Umbilical cord (tissue), 2 donors: Measurements from ENCODE around the gene NLRP7. TPM values are rescaled to one million over a fixed set of nuclear protein-coding genes. Genes with fewer than 3 reads are reported as not detected.
"Not testable (repeated sequence)": the region's sequence is repeated elsewhere in the genome, so short reads cannot be mapped to it uniquely, and the experiment has no call there.

Experiments
- DNase-seq: peaks from one replicate; pipeline ENCODE4 v3.0.0-alpha.2; 2015; ENCODE audit warnings: low spot score
- total RNA-seq: library from RNA; depleted of rRNA; stranded (reverse); fragments of >200 nt; gene quantifications from one replicate; pipeline ENCODE4 v1.2.3, GENCODE V29; 2014; ENCODE audit warnings: low replicate concordance; ENCODE audit not compliant: insufficient read depth

Gene NLRP7
- total RNA-seq, 1 donor from 2014 or later: 0.24 TPM

DNA sequence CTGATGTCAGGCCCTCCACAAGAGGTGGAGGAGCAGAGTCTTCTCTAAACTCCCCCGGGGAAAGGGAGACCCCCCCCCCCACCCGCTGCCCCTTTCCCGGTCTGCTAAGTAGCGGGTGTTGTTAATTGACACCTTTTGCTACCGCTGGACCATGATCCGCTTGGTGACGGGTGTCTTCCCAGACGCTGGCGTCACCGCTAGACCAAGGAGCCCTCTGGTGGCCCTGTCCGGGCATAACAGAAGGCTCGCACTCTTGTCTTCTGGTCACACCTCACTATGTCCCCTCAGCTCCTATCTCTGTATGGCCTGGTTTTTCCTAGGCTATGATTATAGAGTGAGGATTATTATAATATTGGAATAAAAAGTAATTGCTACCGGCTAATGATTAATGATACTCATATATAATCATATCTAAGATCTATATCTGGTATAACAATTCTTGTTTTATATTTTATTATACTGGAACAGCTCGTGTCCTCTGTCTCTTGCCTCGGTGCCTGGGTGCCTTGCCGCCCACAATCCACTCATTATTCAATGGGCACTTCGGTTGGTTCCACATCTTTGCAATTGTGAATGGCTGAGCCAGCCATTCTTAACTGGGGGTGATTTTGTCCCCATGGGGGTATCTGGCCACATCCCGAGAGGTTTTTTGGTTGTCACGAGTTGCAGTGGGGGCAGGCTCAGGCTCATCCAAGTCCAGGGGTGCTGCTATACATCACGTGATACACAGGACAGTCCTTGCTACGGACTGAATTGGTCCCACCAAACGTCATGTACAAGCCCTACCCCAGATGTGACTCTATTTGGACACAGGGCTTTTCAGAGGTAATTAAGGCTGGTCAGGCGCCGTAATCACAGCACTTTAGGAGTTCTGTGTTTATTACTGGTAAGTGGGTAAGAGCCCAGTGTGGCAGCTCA lies 27.4 kb downstream of the NLRP7 start:
- not testable (repeated sequence) for DNase-seq

DNA sequence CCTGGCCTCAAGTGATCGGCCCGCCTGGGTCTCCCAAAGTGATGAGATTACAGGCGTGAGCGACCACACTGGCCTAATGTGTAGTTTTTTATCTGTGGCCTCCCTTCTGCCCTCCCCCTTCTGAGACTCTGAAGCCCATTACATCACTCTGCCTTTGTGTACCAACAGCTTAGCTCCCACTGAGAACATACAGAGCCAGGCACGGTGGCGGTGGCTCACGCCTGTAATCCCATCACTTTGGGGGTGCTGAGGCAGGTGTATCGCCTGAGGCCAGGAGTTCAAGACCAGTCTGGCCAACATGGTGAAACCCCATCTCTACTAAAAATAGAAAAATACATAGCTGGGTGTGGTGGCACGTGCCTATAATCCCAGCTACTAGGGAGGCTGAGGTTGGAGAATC lies 28.8 kb downstream of the NLRP7 start:
- DNase-seq: no peak

DNA sequence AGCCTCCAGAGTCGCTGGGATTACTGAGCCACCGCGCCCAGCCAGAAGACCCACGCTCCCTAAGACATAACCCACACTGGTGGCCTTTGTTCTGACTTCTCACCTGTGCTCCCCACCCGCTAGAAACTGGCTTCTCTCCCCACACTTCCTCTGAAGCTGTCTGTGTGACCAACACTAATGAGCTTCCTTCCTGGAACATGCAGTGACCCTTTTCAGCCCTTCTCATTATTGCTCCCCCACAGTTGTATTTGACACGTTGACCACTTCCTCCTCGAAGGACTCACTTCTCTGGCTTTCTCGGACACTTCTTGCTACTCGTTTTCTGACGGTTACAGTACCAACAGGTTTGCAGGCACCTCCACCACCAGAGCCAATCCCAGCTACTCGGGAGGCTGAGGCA lies 30.5 kb downstream of the NLRP7 start:
- DNase-seq: no peak

DNA sequence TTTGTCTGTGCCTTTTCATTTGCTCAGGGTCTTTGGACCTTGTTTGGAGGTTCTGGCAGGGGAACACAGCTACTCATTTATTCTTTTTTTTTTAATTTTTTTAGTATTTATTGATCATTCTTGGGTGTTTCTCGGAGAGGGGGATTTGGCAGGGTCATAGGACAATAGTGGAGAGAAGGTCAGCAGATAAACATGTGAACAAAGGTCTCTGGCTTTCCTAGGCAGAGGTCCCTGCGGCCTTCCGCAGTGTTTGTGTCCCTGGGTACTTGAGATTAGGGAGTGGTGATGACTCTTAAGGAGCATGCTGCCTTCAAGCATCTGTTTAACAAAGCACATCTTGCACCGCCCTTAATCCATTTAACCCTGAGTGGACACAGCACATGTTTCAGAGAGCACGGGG lies 39.4 kb downstream of the NLRP7 start:
- DNase-seq: not testable (repeated sequence)

DNA sequence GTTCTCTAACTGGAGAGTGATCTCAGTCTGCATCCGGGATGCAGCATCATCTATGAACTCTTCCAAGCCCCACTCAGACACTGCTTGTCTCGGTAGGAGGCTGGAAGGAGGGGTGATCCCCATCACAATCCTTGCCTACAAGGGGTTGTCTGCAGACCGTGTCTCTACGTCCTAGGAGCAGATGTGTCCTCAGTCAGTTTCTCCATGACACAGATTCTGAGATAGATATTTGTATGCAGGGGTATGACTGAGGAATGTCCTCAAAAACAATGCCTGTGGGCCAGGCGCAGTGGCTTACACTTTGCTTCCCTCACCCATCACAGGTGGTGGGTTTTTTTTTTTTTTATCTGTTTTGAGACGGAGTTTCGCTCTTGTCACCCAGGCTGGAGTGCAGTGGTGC lies 40.5 kb downstream of the NLRP7 start:
- no peak for DNase-seq

DNA sequence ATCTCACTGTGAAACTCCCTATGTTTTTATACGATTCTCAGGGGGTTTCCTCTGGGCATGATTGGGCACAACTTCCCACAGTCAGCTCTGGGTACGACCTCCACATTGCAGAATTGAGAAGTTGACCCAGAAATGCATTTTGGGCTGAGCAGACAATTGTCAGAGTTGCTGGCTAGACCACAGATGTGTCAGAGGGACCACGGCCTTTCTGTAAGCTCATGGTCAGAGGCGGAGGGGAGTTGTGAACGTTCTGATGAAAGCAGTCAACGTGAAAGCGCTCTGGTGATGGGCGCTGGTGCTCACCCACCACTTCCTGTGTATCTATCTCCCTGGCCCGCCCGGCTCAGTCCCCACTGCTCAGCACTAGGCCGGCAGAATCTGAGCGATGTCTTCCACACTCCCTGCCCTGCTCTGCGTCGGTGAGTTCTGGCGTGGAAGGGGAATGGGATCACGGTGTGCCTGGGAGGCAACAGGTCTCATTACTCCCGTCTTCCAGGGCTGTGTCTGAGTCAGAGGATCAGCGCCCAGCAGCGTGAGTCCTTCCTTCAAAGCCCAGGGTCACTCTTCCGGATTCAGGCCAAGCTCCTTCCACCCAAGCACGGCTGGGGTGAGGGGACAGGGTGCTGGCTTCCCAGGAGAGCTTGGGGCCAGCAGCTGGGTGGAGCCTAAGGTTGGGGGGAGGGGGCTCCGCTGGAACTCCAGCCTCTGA lies 41.4 kb downstream of the NLRP7 start, which contains the start of gene NCR1:
TSS of gene NCR1 (plus strand) at position 346 of the 709 bp plus-strand sequence. CDS start at position 386, 40 bp downstream.
- DNase-seq: no peak

DNA sequence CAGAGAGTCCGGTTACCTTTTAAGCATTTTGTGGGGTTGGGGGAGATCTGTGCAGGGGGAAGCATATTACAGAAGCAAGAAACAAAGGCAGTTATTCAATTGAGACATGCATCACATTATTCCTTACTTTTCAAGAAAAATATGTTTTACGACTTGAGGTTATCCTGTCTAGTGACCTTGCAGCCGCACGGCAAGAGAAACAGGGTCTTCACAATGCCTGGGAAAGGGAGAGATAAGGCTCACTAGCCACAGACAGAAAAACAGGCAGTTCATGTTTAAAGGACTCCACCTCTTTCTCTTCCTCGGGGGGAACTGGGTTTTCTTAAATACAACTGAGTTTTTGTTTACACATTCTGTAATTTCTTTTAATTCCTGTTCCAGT lies 41.9 kb downstream of the NLRP7 start:
- DNase-seq: no peak

DNA sequence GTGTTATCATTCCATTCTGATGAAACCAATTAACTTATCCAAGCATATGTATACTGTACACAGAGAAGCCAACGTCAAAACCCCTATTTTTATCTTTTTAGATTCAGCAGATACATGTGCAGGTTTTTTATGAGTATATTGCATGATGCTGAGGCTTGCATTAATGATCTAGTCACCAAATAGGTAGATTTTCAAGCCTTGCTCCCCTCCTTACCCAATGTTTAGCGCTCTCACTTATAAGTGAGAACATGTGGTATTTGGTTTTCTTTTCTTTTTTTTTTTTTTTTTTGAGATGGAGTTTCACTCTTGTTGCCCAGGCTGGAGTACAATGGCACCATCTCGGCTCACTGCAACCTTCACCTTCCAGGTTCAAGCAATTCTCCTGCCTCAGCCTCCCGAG lies 43.1 kb downstream of the NLRP7 start:
- not testable (repeated sequence) for DNase-seq

DNA sequence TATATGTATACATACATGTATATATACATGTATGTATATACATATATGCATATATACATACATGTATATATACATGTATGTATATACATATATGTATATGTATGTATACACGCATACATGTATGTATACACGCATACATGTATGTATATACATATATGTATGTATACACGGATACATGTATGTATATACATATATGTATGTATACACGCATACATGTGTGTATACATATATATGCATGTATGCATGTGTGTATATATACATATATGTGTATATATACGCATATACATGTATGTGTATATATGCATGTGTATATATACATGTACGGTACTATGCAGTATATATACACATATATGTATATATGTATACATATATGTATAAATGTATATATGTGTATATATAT lies 44.0 kb downstream of the NLRP7 start:
- DNase-seq: no peak

DNA sequence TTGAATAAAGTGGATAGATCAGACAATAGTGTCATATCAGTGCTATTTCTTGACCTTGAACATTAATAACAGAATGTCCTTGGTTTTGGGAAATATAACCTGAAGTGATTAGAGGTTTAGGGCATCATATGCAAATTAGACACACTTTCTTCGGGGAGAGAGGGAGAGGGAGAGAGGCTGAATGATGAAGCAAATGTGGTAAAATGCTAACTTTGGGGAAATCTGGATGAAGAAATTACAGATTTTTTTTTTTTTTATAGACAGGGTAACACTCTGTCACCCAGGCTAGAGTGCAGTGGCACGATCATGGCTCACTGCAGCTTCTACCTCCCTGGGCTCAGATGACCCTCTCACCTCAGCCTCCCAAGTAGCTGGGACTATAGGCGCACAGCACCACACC lies 45.3 kb downstream of the NLRP7 start:
- no peak for DNase-seq

DNA sequence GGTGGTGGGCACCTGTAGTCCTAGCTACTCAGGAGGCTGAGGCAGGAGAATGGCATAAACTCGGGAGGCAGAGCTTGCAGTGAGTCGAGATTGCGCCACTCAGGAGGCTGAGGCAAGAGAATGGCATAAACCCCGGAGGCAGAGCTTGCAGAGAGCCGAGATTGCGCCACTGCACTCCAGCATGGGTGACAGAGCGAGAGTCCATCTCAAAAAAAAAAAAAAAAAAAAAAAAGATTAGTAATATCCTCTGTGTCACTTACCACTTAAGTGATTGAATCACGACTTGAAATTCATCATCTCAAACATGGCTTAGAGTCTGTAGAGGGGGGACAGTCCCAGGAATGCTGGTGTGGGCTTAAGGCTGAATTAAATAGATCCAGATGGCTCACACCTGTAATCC lies 46.2 kb downstream of the NLRP7 start:
- not testable (repeated sequence) for DNase-seq

DNA sequence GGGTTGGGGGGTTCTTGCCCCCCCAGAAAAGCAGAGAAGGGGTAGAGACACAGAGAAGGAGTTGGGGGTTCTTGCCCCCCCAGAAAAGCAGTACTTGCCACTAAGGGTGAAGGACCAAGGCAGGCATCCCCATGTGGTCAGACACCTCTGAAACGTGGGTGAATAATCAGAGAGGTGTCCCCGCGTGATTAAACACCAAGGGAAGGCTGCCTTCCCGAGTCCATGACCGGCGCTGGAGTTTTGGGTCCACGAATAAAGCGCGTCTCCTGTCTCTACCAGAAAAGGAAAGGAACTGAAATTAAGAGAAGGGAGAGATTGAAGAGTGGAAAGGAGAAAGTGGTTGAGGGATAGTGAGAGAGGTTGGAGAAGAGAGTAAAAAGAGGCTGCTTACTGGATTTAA lies 47.7 kb downstream of the NLRP7 start:
- DNase-seq: not testable (repeated sequence)

DNA sequence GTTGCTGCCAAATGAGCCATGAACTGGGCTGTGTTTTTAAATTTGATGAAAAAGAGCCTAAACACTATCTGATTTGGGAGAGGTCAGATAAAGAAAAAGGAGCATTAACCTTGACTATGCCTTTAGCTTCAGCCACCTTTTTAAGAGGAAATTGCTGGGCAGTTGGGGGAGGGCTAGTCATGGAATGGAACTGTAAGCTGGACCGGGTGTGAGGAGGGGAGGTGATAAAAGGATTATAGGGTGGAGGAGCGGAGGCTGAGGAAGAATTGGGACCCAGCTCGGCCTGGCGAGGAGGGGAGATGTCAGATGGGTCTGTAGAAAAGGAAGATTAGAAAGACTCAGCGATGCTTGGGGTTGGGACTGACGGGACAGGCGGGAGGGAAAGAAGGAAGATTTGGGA lies 48.6 kb downstream of the NLRP7 start:
- DNase-seq: not testable (repeated sequence)

DNA sequence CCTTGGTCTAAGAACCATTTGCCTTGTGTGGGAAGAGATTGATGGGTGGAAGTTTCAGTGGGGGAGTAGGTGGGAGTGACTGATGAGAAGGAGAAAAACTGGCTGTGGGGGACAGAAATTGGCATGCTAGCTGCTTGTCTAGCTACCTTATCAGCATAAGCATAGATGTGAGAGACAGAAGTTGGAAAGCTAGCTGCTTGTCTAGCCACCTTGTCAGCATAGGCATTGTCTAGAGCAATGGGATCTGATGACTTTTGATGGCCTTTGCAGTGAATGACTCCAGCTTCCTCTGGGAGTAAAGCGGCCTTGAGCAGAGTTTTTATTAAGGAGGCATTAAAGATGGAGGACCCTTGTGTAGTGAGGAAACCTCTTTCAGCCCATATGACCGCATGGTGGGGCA lies 51.3 kb downstream of the NLRP7 start:
- DNase-seq: no peak

DNA sequence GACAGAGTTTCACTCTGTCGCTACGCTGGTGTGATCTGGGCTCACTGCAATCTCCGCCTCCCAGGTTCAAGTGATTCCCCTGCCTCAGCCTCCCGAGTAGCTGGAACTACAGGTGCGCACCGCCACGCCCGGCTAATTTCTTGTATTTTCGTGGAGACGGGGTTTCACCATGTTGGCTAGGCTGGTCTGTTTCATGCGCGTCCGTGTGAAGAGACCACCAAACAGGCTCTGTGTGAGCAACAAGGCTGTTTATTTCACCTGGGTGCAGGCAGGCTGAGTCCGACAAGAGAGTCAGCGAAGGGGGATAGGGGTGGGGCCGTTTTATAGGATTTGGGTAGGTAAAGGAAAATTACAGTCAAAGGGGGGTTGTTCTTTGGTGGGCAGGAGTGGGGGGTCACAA lies 53.2 kb downstream of the NLRP7 start:
- DNase-seq: not testable (repeated sequence)

DNA sequence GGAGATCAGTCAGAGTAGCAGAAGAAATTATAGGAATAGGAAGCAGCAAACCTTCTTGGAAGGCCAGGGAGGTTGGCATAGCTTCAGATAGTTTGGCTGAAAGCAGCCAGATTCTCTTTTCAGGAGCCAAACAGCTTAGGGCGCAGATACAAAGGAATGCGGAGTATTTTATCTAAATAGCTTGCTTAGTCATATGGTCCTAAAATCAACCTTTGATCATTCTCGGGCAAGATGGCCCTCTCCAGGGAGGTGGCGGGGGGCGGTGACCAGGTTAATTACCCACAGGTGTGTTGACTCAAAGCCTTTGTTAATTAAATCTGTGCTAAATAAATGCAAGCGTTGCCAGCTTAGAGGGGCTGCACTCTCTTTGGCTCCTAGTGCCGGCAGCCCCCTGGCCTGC lies 53.9 kb downstream of the NLRP7 start:
- DNase-seq: peak; percentile 44

DNA sequence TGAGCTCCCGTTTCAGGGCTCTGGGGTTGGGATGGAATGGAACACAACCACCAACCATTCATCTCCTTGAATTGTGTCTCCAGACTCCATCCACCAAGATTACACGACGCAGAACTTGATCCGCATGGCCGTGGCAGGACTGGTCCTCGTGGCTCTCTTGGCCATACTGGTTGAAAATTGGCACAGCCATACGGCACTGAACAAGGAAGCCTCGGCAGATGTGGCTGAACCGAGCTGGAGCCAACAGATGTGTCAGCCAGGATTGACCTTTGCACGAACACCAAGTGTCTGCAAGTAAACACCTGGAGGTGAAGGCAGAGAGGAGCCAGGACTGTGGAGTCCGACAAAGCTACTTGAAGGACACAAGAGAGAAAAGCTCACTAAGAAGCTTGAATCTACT lies 57.8 kb downstream of the NLRP7 start:
- no peak for DNase-seq

DNA sequence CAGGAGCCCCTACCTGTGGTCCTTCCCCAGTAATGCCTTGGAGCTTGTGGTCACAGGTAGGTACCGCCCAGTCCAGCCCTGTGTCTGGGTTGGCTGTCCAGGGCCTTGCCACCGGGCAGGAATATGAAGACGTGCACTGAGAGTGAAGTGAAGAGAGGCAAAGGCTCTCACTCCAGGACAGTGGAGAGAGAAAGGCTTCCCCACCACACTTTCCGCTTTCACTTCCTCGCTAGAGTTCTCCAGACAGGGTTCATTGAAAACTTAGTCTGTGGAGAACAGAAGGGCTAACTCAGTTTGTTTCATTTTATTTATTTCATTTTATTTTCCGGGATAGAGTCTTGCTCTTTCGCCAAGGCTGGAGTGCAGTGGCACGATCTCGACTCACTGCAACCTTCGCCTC lies 59.1 kb downstream of the NLRP7 start:
- DNase-seq: no peak

DNA sequence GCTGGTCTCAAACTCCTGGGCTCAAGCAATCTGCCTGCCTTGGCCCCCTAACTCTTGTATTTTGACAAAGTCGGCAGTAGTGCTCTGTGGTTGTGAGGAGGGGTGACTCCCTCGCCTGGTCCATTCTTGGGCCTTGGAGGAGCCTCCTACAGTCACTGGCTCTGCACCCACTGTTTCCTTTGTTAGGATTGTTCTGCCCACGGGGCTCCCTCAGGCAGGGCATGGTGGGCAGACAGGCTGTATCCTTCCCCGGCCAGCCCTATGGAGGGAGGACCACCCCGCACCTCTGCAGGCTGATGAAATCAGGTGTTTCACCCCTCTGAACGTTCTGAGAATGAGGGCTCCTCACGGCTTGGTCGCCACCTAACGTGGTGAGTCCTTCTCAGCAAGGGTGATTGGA lies 64.1 kb downstream of the NLRP7 start:
- DNase-seq: no peak

DNA sequence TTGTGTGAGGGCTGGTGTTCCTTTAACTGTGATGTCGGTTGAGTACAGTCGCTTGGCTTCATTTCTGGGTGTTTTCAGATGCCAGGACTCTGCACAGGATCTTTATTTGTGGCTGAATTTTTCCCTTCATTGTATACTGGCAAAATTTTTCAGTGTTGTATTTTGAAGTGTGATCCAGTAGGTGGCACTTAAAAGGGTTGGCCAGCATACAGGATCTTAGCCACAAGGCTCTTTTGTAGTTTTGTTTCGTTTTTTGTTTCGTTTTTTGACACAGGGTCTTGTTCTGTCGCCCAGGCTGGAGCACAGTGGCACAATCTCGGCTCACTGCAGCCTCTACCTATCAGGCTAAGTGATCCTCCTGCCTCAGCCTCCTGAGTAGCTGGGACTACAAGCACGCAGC lies 64.6 kb downstream of the NLRP7 start:
- no peak for DNase-seq

DNA sequence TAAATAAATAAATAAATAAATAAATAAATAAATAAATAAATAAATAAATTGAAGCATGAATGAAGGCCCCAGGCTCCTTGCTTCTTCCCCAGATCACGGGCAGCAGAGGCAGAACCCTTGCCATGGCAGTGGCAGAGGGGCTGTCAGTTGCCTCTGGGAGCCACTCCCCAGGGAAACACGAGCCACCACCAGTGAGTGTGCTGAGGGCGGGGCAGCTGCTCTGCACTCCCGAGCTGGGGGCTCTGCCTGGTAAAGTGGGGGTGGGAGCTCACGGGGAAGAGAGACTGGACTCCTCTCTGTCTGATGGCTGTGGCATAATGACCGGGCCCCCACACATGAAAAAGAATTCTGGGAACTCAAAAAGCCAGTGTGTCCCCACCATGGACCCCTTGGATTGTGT lies 65.4 kb downstream of the NLRP7 start:
- DNase-seq: no peak

DNA sequence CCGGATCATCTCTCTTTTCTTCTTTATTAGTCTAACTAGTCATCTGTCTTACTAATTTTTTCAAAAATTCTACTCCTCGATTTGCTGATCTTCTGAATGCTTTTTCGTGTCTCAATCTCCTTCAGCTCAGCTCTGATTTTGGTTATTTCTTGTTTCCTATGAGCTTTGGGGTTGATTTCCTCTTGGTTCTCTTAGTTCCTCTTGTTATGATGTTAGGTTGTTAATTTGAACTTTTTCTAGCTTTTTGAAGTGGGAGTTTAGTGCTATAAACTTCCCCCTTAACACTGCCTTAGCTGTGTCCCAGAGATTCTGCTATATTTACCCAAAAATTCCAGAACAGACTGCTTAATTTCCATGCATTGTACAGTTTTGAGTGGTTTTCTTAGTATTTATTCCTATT lies 69.9 kb downstream of the NLRP7 start:
- DNase-seq: no peak

DNA sequence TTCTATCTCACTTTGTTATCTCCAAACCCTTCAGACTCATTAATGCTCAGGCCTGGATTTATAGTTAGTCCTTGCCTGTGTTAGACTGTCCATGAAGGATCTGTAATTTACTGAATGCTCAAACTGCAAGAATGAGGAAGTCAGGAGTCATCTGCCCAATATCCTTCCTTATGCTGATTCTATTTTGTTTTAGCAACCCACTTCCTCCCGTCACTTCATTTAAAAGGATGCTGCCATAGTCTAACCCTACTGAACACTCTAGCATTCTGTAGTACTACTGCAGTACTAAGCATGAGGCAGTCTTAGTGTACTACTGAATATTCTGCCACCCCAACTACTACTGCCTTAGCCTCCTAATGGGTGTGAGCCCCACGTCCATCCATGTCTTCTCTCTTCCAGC lies 71.8 kb downstream of the NLRP7 start:
- peak; percentile 6 for DNase-seq
